WTC11 (cell line): ENCODE data around the gene SNX13. TPM values are rescaled to one million over a fixed set of nuclear protein-coding genes. Genes with fewer than 3 reads are reported as not detected.

Source experiments
- ATAC-seq: fragments of 200-7000 bp; cut with Tn5 transposase; 2 replicates; pipeline ENCODE4 v1.10.0; 2021; ENCODE audit warnings: mild to moderate bottlenecking, moderate library complexity
- CTCF ChIA-PET: fragments of 300-600 bp; sonication (Branson Sonifier 250); formaldehyde crosslinking; loops from one replicate; lab custom pipeline; 2021; ENCODE audit warnings: antibody characterized with exemption; lab: Charles Lee
- POLR2A ChIA-PET: fragments of 350-600 bp; sonication (Branson Sonifier 250); formaldehyde crosslinking; loops from one replicate; lab custom pipeline; 2021; ENCODE audit warnings: antibody characterized with exemption; lab: Charles Lee
- DNase-seq: peaks from one replicate; pipeline ENCODE4 v3.0.0; 2021; ENCODE audit warnings: low spot score
- H3K27ac Mint-ChIP-seq: 2 replicates; pipeline ENCODE4 v1.8.0; 2021; ENCODE audit warnings: mixed read lengths
- H3K27me3 Mint-ChIP-seq: 2 replicates; pipeline ENCODE4 v1.8.0; 2021; ENCODE audit warnings: low read depth, mild to moderate bottlenecking, moderate library complexity, mixed read lengths
- H3K36me3 Mint-ChIP-seq: 2 replicates; pipeline ENCODE4 v1.8.0; 2021; ENCODE audit warnings: mixed read lengths
- H3K4me1 Mint-ChIP-seq: 2 replicates; pipeline ENCODE4 v1.8.0; 2022; ENCODE audit warnings: mixed read lengths
- H3K4me3 Mint-ChIP-seq: 2 replicates; pipeline ENCODE4 v1.8.0; 2021; ENCODE audit warnings: mild to moderate bottlenecking, moderate library complexity, mixed read lengths
- H3K9me3 Mint-ChIP-seq: 2 replicates; pipeline ENCODE4 v1.8.0; 2021; ENCODE audit warnings: mixed read lengths
- AFF4 ChIP-seq: sonication (generic); formaldehyde crosslinking; IDR thresholded peaks from 2 replicates; pipeline ENCODE4 v1.8.1; 2023; ENCODE audit warnings: mild to moderate bottlenecking, missing genetic modification reagents, borderline replicate concordance
- ATF2 ChIP-seq: sonication (generic); formaldehyde crosslinking; IDR thresholded peaks from 2 replicates; pipeline ENCODE4 v1.8.1; 2022; ENCODE audit warnings: low read depth, missing genetic modification reagents, borderline replicate concordance
- ATF3 ChIP-seq: sonication (generic); formaldehyde crosslinking; conservative IDR thresholded peaks from 2 replicates; pipeline ENCODE4 v1.8.1; 2022; ENCODE audit warnings: mild to moderate bottlenecking, missing genetic modification reagents
- ATF6 ChIP-seq: sonication (generic); formaldehyde crosslinking; IDR thresholded peaks from 2 replicates; pipeline ENCODE4 v1.8.1; 2023; ENCODE audit warnings: mild to moderate bottlenecking, missing genetic modification reagents
- CDX4 ChIP-seq: fragments of 250-450 bp; sonication (Bioruptor Pico); IDR thresholded peaks from 2 replicates; pipeline ENCODE4 v1.9.0; 2021; ENCODE audit warnings: moderate library complexity, mild to moderate bottlenecking, inconsistent platforms, borderline replicate concordance
- CREM ChIP-seq: sonication (generic); formaldehyde crosslinking; IDR thresholded peaks from 2 replicates; pipeline ENCODE4 v1.8.1; 2022; ENCODE audit warnings: mild to moderate bottlenecking, missing genetic modification reagents, moderate library complexity
- E2F4 ChIP-seq: sonication (generic); formaldehyde crosslinking; IDR thresholded peaks from 2 replicates; pipeline ENCODE4 v1.8.1; 2022; ENCODE audit warnings: low read depth, mild to moderate bottlenecking, moderate library complexity, missing genetic modification reagents, borderline replicate concordance
- ELF4 ChIP-seq: sonication (generic); formaldehyde crosslinking; IDR thresholded peaks from 2 replicates; pipeline ENCODE4 v1.8.1; 2022; ENCODE audit warnings: low read depth, mild to moderate bottlenecking, moderate library complexity, missing genetic modification reagents
- ETV6 ChIP-seq: sonication (generic); formaldehyde crosslinking; IDR thresholded peaks from 2 replicates; pipeline ENCODE4 v1.8.1; 2022; ENCODE audit warnings: mild to moderate bottlenecking, missing genetic modification reagents
- FOXP4 ChIP-seq: sonication (generic); formaldehyde crosslinking; IDR thresholded peaks from 2 replicates; pipeline ENCODE4 v1.8.0; 2022; ENCODE audit warnings: mild to moderate bottlenecking, missing genetic modification reagents
- HMGXB4 ChIP-seq: sonication (generic); formaldehyde crosslinking; IDR thresholded peaks from 2 replicates; pipeline ENCODE4 v1.8.1; 2023; ENCODE audit warnings: mild to moderate bottlenecking, moderate library complexity, missing genetic modification reagents
- IRF1 ChIP-seq: sonication (generic); formaldehyde crosslinking; IDR thresholded peaks from 2 replicates; pipeline ENCODE4 v1.8.0; 2023; ENCODE audit warnings: missing genetic modification reagents
- KAT7 ChIP-seq: sonication (generic); formaldehyde crosslinking; IDR thresholded peaks from 2 replicates; pipeline ENCODE4 v1.8.1; 2023; ENCODE audit warnings: missing genetic modification reagents, mild to moderate bottlenecking, borderline replicate concordance
- NFE2L1 ChIP-seq: sonication (generic); formaldehyde crosslinking; IDR thresholded peaks from 2 replicates; pipeline ENCODE4 v1.8.1; 2023; ENCODE audit warnings: missing genetic modification reagents
- ZNF121 ChIP-seq: sonication (generic); formaldehyde crosslinking; IDR thresholded peaks from 2 replicates; pipeline ENCODE4 v1.8.0; 2023; ENCODE audit warnings: missing genetic modification reagents
- ZNF232 ChIP-seq: sonication (generic); formaldehyde crosslinking; IDR thresholded peaks from 2 replicates; pipeline ENCODE4 v1.8.0; 2022; ENCODE audit warnings: mild to moderate bottlenecking, missing genetic modification reagents
- ZNF317 ChIP-seq: sonication (generic); formaldehyde crosslinking; IDR thresholded peaks from 2 replicates; pipeline ENCODE4 v1.8.1; 2023; ENCODE audit warnings: low read depth, mild to moderate bottlenecking, moderate library complexity, missing genetic modification reagents, borderline replicate concordance
- ZNF425 ChIP-seq: fragments of 250-450 bp; sonication (Bioruptor Pico); conservative IDR thresholded peaks from 2 replicates; pipeline ENCODE4 v1.9.0; 2021; ENCODE audit warnings: mild to moderate bottlenecking
- ZNF512 ChIP-seq: sonication (generic); formaldehyde crosslinking; IDR thresholded peaks from 2 replicates; pipeline ENCODE4 v1.8.1; 2022; ENCODE audit warnings: missing genetic modification reagents, borderline replicate concordance
- total RNA-seq: library from RNA; stranded (reverse); gene quantifications from 3 replicates; pipeline ENCODE4 v1.2.3, GENCODE V29; 2021

SNX13 gene
- total RNA-seq, 1 experiment from 2014 or later: 27.5 TPM

GRCh38 chr7:17829001-17829400 lies 111.3 kb downstream of the SNX13 start:
- H3K36me3 Mint-ChIP-seq: no peaks in the 10 kb centered on the region
- TF ChIP-seq NFE2L1 (CRISPR knock-in tag) (no peak), KAT7 (no peak), HMGXB4 (CRISPR knock-in tag) (no peak), ZNF425 (no peak), CREM (CRISPR knock-in tag) (no peak), ETV6 (CRISPR knock-in tag) (no peak), ZNF317 (CRISPR knock-in tag) (no peak), AFF4 (no peak), CDX4 (no peak), FOXP4 (CRISPR knock-in tag) (no peak), IRF1 (CRISPR knock-in tag) (no peak), E2F4 (CRISPR knock-in tag) (no peak), ATF2 (CRISPR knock-in tag) (no peak), ATF3 (CRISPR knock-in tag) (no peak), ZNF512 (CRISPR knock-in tag) (no peak), ZNF121 (CRISPR knock-in tag) (no peak), ELF4 (no peak), ATF6 (no peak), ZNF232 (CRISPR knock-in tag) (no peak)
- H3K9me3 Mint-ChIP-seq: no peaks in the 10 kb centered on the region
- ChIA-PET POLR2A (no interaction called here), CTCF (no interaction called here)
- no peak overlapping the region for H3K4me3 Mint-ChIP-seq
- H3K4me1 Mint-ChIP-seq: no peaks in the 10 kb centered on the region
- no peak overlapping the region for H3K27ac Mint-ChIP-seq
- ATAC-seq (no peak), DNase-seq (no peak)
- no peaks in the 10 kb centered on the region for H3K27me3 Mint-ChIP-seq
